ENCODE results near the gene TRABD. TPM values are rescaled to one million over a fixed set of nuclear protein-coding genes. Genes with fewer than 3 reads are reported as not detected.

Gene TRABD
- total RNA-seq, 2 donors from 2014 or later, result 12.3 to 20.0 TPM

DNA sequence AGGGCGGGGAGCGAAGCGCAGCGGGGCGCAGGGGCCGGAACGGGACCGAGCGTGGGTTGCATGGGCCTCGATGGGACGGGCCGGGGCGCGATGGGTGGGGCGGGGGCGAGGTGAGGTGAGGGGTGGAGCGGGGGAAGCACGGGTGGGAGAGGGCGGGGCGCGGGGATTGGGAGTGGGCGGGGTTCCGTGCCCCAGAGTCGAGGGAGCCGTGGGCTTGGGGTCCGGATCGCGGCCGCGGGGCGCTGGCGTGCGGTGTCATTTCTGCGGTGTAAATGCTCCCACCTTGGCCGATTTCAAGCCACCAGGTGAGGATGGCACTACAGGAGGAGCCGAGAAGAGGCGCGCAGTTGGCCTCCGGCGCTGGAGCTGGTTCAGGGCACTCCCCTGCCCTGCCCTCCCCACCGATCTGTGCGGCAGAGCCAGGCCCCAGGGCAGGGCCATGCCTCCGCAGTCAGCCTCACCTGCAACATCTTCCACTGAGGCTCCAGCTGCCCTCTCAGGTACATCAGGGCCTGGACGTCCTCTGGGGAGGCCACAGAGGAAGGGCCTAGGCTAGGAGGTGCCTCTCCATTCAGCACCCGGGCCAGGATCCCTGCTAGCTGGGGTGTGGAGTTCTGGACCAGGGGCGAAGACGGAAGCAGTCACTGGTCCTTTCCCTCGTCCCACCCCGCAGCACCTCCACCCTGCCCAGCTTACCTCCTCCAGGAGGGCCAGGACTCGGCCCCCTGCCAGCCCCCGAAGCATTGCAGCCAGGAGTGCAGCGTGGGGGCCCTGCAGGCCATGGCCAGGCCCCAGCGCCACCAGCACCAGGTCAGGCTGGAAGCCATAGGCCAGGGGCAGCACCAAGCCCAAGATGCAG, 59.7 kb downstream of the TRABD start:
- Histone ChIP-seq H3K9me3 (no peaks in the 10 kb centered on the region), H3K36me3 (peaks cover 2% of the 10 kb centered on the region), H3K27me3 (no peaks in the 10 kb centered on the region), H3K4me3 (peak overlapping the region; percentile 73 to 96), H3K4me1 (peaks cover 0 to 63% of the 10 kb centered on the region in 2 donors), H3K27ac (peak overlapping the region; percentile 88 to 89)
- TF ChIP-seq, protein P1, sequence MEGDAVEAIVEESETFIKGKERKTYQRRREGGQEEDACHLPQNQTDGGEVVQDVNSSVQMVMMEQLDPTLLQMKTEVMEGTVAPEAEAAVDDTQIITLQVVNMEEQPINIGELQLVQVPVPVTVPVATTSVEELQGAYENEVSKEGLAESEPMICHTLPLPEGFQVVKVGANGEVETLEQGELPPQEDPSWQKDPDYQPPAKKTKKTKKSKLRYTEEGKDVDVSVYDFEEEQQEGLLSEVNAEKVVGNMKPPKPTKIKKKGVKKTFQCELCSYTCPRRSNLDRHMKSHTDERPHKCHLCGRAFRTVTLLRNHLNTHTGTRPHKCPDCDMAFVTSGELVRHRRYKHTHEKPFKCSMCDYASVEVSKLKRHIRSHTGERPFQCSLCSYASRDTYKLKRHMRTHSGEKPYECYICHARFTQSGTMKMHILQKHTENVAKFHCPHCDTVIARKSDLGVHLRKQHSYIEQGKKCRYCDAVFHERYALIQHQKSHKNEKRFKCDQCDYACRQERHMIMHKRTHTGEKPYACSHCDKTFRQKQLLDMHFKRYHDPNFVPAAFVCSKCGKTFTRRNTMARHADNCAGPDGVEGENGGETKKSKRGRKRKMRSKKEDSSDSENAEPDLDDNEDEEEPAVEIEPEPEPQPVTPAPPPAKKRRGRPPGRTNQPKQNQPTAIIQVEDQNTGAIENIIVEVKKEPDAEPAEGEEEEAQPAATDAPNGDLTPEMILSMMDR (IDR thresholded peaks at IDR 0.05), result no peak
- no peak for DNase-seq (ENCODE audit: low spot score)

DNA sequence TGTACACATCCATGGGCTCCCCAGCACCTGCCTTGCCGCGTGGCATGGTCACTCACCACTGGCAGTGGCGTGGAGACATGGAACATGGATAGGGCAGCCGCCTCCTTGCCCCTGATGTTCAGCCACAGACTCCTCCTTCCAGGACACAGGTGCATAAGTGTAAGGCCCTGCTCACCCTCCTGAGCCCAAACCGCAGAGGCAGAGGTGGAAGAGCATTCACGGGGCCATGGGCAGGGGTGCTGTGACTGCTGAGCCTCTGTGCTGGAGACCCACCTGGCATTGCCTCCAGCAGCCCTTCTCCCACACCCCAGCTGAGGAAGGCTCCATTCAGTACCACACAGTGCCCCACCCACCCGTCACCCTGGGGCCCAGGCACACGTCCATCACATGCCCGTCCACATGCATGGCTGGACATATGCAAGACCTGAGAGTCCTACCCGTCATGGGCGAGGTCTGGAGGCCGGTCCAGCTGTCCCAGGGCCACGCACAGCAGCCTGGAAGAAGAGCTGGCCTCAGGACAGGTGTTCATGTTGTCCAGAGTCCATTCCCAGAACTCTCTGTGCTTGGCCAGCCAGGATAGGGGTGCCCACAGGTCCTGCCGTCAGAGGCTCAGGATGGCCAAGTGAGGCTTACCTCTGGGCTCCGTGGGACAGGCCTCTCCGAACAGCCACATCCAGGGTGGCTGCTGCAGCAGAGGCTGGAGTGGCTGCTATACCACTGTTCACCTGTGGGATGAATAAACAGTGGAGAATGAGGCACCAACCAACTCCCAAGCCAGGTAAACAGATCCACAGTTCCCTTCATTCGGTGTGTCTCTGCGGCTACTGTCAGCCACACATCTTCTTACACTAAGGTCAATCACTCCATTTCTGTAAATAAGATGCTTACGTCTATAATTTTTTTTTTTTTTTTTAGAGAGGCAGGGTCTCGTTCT, 60.8 kb downstream of the TRABD start:
- peaks cover 0 to 61% of the 10 kb centered on the region in 2 donors for H3K4me1 ChIP-seq

DNA sequence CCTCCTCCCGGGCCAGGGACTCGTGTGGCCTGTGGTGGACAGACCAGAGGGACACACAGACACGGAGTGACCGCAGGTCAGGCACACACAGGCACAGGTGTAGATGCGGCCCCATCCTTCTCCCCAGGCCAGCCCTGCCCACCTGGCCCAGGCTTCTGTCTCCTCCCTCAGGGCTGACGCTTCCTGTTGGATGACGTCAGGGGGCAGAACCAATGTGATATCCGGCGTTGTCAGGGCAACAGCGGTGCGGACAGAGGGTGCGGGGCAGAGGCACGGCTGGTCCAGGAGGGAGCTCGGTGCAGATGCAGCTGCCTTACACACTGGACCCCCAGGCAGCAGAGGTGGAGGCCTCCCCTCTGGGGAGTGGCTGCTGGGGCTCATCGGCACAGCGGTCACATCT, 62.0 kb downstream of the TRABD start:
- Histone ChIP-seq H3K9me3 (no peaks in the 10 kb centered on the region), H3K36me3 (no peaks in the 10 kb centered on the region), H3K4me3 (no peak overlapping the region), H3K27ac (no peak overlapping the region), H3K27me3 (no peaks in the 10 kb centered on the region), H3K4me1 (peaks cover 0 to 55% of the 10 kb centered on the region in 2 donors)
- DNase-seq (ENCODE audit: low spot score), result no peak
- TF ChIP-seq, protein P1 (IDR thresholded peaks at IDR 0.05), result no peak

More for the DNA sequence above, 60.8 kb downstream of the TRABD start:
- no peak for DNase-seq (ENCODE audit: low spot score)
- Histone ChIP-seq H3K9me3 (no peaks in the 10 kb centered on the region), H3K36me3 (no peaks in the 10 kb centered on the region), H3K4me3 (no peak overlapping the region), H3K27me3 (no peaks in the 10 kb centered on the region), H3K27ac (no peak overlapping the region)
- TF ChIP-seq, protein P1 (IDR thresholded peaks at IDR 0.05), result no peak

DNA sequence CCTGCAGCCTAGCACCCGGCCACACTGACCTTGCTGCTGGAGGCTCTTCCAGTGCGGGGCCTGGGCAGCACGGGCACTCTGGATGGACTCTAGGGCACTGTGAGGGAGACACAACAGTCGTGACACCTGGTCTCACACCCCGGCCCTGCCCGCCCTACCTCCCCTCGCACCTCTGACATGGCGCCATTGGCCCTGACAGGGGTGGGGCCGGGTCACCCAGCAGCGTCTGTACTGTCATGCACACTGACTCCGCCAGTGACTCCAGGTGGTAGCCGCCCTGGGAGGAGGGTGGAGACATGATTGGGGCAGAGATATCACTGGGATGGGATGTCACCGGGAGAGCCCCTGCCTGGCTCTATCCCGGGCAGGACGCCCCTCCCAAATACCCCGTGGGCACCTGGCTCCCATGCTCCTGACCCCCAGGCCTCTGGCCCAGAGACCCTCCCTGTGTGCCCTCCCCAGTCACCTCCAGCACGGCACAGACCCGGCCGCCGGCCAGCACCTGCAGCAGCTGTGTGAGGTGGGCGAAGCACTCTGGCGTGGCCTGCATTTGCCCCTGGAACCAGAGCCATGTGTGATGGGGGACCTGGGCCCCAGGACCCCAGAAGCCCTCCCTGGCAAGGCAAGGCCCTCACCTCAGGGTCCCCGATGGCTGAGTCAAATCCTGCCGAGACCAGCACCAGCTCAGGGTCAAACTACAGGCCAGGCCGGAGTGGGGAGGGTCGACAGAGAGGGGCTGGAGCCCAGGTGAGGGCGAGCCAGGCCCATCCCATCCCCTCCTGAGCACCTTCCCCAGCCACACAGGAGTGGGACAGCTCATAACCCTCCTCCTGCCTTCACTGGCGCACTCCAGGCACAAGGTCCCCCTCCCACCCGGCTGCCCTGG, 62.7 kb downstream of the TRABD start:
- H3K9me3 ChIP-seq, result no peaks in the 10 kb centered on the region
- H3K27me3 ChIP-seq, result no peaks in the 10 kb centered on the region
- DNase-seq (ENCODE audit: low spot score), result no peak
- H3K27ac ChIP-seq, result no peak overlapping the region
- peaks cover 0 to 48% of the 10 kb centered on the region in 2 donors for H3K4me1 ChIP-seq
- no peak overlapping the region for H3K4me3 ChIP-seq
- H3K36me3 ChIP-seq, result no peaks in the 10 kb centered on the region
- TF ChIP-seq, protein P1 (IDR thresholded peaks at IDR 0.05), result no peak

Other genes with a start within 250 kb of the TRABD start
- gene PIM3, start 225.1 kb upstream of the TRABD start, total RNA-seq, result 10 to 100 TPM; 64.5 to 66.9 TPM
- not detected for gene IL17REL, start 173.1 kb upstream of the TRABD start, total RNA-seq
- not detected for gene TTLL8, start 127.6 kb upstream of the TRABD start, total RNA-seq
- gene MLC1, start 100.5 kb upstream of the TRABD start, total RNA-seq, result under 1 TPM in 1 of 2 donors, not detected in 1; 0.71 TPM
- 1 to 10 TPM in 1 of 2 donors, under 1 TPM in 1; 0.43 to 1.1 TPM for gene MOV10L1, start 95.9 kb upstream of the TRABD start, total RNA-seq
- gene PANX2, start 15.2 kb upstream of the TRABD start, total RNA-seq, result 1 to 10 TPM in 1 of 2 donors, under 1 TPM in 1; 0.67 to 1.7 TPM
- 10 to 100 TPM; 18.0 to 20.0 TPM for gene SELENOO, start 15.1 kb downstream of the TRABD start, total RNA-seq
- 10 to 100 TPM; 19.5 to 22.1 TPM for gene TUBGCP6, start 59.1 kb downstream of the TRABD start, total RNA-seq
- 1 to 10 TPM; 6.7 to 9.1 TPM for gene HDAC10, start 65.4 kb downstream of the TRABD start, total RNA-seq
- gene MAPK12, start 75.8 kb downstream of the TRABD start, total RNA-seq, result 10 to 100 TPM in 1 of 2 donors, 1 to 10 TPM in 1; 5.0 to 13.0 TPM
- 1 to 10 TPM; 3.7 to 4.0 TPM for gene MAPK11, start 84.5 kb downstream of the TRABD start, total RNA-seq
- gene PLXNB2, start 121.7 kb downstream of the TRABD start, total RNA-seq, result 10 to 100 TPM; 60.3 to 92.8 TPM
- 1 to 10 TPM in 1 of 2 donors, under 1 TPM in 1; 0.85 to 1.0 TPM for gene DENND6B, start 141.1 kb downstream of the TRABD start, total RNA-seq
- gene PPP6R2, start 157.4 kb downstream of the TRABD start, total RNA-seq, result 10 to 100 TPM; 45.2 to 54.8 TPM